ENCODE results near the gene ZBTB7C.

- no peak for TF ChIP-seq EZH2 (IDR thresholded peaks at IDR 0.05; ENCODE audit: borderline replicate concordance, low read depth, low read length, poor library complexity, severe bottlenecking)
- TF ChIP-seq CTCF (conservative IDR thresholded peaks at IDR 0.05; ENCODE audit: low read depth, low read length): no peak
Measured at GRCh38 chr18:48292782-48293424, 116.3 kb downstream of the ZBTB7C start.
